MCF 10A (cell line): ENCODE measurements around the gene HSPA1B. TPM values are rescaled to one million over a fixed set of nuclear protein-coding genes. Genes with fewer than 3 reads are reported as not detected.

ENCODE experiments used
- BruUV-seq: library from RNA; stranded (reverse); fragments of 400-500 nt; replicated peaks from 2 replicates; lab custom pipeline; 2021; lab: Mats Ljungman, UMichigan
- CTCF ChIA-PET: fragments of 300-600 bp; sonication (Branson Sonifier 250); formaldehyde crosslinking; extraction: SDS; loops from one replicate; lab custom pipeline; 2021; ENCODE audit warnings: antibody characterized with exemption, inconsistent platforms; lab: Yijun Ruan, JAX
- POLR2A ChIA-PET: fragments of 300-600, 350-650 bp; sonication (Branson Sonifier 250); formaldehyde crosslinking; extraction: SDS; loops from one replicate; lab custom pipeline; 2020; ENCODE audit warnings: antibody characterized with exemption, inconsistent platforms; lab: Yijun Ruan, JAX
- DNase-seq: peaks from one replicate; pipeline ENCODE4 v3.0.0-alpha.2; 2018; ENCODE audit not compliant: unreplicated experiment
- H3K27ac Mint-ChIP-seq: one replicate; pipeline ENCODE4 v1.8.0; 2022; ENCODE audit warnings: mild to moderate bottlenecking, low read depth, mixed read lengths; ENCODE audit not compliant: unreplicated experiment
- H3K27me3 Mint-ChIP-seq: one replicate; pipeline ENCODE4 v1.8.0; 2022; ENCODE audit warnings: mixed read lengths; ENCODE audit not compliant: insufficient read depth, unreplicated experiment
- H3K36me3 Mint-ChIP-seq: one replicate; pipeline ENCODE4 v1.8.0; 2022; ENCODE audit warnings: mild to moderate bottlenecking, moderate library complexity, mixed read lengths; ENCODE audit not compliant: insufficient read depth, unreplicated experiment
- H3K4me1 Mint-ChIP-seq: one replicate; pipeline ENCODE4 v1.8.0; 2022; ENCODE audit warnings: mixed read lengths; ENCODE audit not compliant: insufficient read depth, unreplicated experiment
- H3K4me3 Mint-ChIP-seq: one replicate; pipeline ENCODE4 v1.8.0; 2022; ENCODE audit warnings: mild to moderate bottlenecking, moderate library complexity, mixed read lengths; ENCODE audit not compliant: unreplicated experiment
- H3K9me3 Mint-ChIP-seq: one replicate; pipeline ENCODE4 v1.8.0; 2022; ENCODE audit warnings: mixed read lengths; ENCODE audit not compliant: unreplicated experiment
- CTCF ChIP-seq: fragments of 200-600 bp; IDR thresholded peaks from one replicate; pipeline ENCODE4 v1.8.0; 2022; ENCODE audit warnings: antibody characterized with exemption, mild to moderate bottlenecking; ENCODE audit not compliant: unreplicated experiment
- intact Hi-C: fragments of 100-400 bp; cut with micrococcal nuclease; formaldehyde crosslinking; loops from 2 replicates; pipeline ENCODE4 v1.14.1; 2022
- total RNA-seq: library from RNA; stranded (reverse); gene quantifications from 2 replicates; pipeline ENCODE4 v1.2.3, GENCODE V29; 2022

The HSPA1B gene
- total RNA-seq, 1 experiment from 2014 or later = 29.8 TPM

- no TSS peak for BruUV-seq
- peaks cover 24% of the 10 kb centered on the region for H3K4me1 Mint-ChIP-seq
- intact Hi-C loops = no loop called here
- TF ChIP-seq CTCF = no peak
- no peaks in the 10 kb centered on the region for H3K9me3 Mint-ChIP-seq
- peak overlapping the region; percentile 99 for H3K27ac Mint-ChIP-seq
- ChIA-PET CTCF (interaction anchor here (0.7 to 1.1 kb wide), 2 partner anchors 96 to 770 kb away, joined by 4 read pairs; no protein-coding TSS in a partner anchor), POLR2A (interaction anchor here (0.6 to 11.3 kb wide), 17 partner anchors 7 to 424 kb away, joined by 3 to 202 read pairs (median 15); partner anchors contain the start of genes CLIC1, DDAH2, GPANK1 and HSPA1A)
- H3K36me3 Mint-ChIP-seq = peaks cover 14% of the 10 kb centered on the region
- DNase-seq = no peak
- H3K27me3 Mint-ChIP-seq = no peaks in the 10 kb centered on the region
- peak overlapping the region; percentile 78 for H3K4me3 Mint-ChIP-seq
These were observed 2.0 kb upstream of the HSPA1B start for GRCh38 chr6:31825553-31825952.

GRCh38 chr6:31826793-31827285, 699 bp upstream of the HSPA1B start:
- intact Hi-C loops = no loop called here
- ChIA-PET CTCF (interaction anchor here (0.7 to 1.0 kb wide), 5 partner anchors 20 to 124 kb away, joined by 3 to 4 read pairs (median 3); partner anchors contain the start of genes CLIC1 and LSM2), POLR2A (interaction anchor here (0.5 to 11.3 kb wide), 45 partner anchors 8 to 1214 kb away, joined by 3 to 202 read pairs (median 5); partner anchors contain the start of genes ABHD16A, ATP6V1G2, BAG6 and C6orf47)
- Mint-ChIP-seq H3K36me3 (peaks cover 14% of the 10 kb centered on the region), H3K4me3 (peak overlapping the region; percentile 78), H3K27ac (peak overlapping the region; percentile 99), H3K27me3 (no peaks in the 10 kb centered on the region), H3K9me3 (no peaks in the 10 kb centered on the region), H3K4me1 (peaks cover 19% of the 10 kb centered on the region)
- DNase-seq = peak; percentile 95
- TF ChIP-seq CTCF = no peak
- BruUV-seq = TSS peak; percentile 85

- H3K4me3 Mint-ChIP-seq = peak overlapping the region; percentile 94
These were observed 2.2 kb downstream of the HSPA1B start for GRCh38 chr6:31829633-31830283.

More at GRCh38 chr6:31829633-31830283, 2.2 kb downstream of the HSPA1B start:
- peaks cover 19% of the 10 kb centered on the region for H3K36me3 Mint-ChIP-seq
- H3K9me3 Mint-ChIP-seq = no peaks in the 10 kb centered on the region
- peaks cover 12% of the 10 kb centered on the region for H3K4me1 Mint-ChIP-seq
- TF ChIP-seq CTCF = peak; percentile 37
- H3K27ac Mint-ChIP-seq = peak overlapping the region; percentile 90
- intact Hi-C loops = loop anchor here (1.0 to 10.0 kb wide), 5 partner anchors 35 to 149 kb away; partner anchors contain the start of genes DDAH2, NELFE, SKIC2 and VARS1
- peak; percentile 70 for DNase-seq
- no peaks in the 10 kb centered on the region for H3K27me3 Mint-ChIP-seq
- CTCF ChIA-PET = interaction anchor here (0.6 to 1.4 kb wide), 15 partner anchors 11 to 231 kb away, joined by 3 to 6 read pairs (median 4); partner anchors contain the start of genes HSPA1A and HSPA1L
- no TSS peak for BruUV-seq
- POLR2A ChIA-PET = interaction anchor here (0.6 to 11.2 kb wide), 16 partner anchors 7 to 1142 kb away, joined by 3 to 202 read pairs (median 19); partner anchors contain the start of genes ABHD16A, BAG6, C6orf47 and CLIC1
